ENCODE measurements around the gene B4GALT2. TPM values are rescaled to one million over a fixed set of nuclear protein-coding genes. Genes with fewer than 3 reads are reported as not detected.

B4GALT2 gene
- total and polyA plus RNA-seq, 2 of the 8 experiments (the other 6 are each of a cell fraction or from before 2014, with no cell fraction given) = 56.5 to 121 TPM

DNA sequence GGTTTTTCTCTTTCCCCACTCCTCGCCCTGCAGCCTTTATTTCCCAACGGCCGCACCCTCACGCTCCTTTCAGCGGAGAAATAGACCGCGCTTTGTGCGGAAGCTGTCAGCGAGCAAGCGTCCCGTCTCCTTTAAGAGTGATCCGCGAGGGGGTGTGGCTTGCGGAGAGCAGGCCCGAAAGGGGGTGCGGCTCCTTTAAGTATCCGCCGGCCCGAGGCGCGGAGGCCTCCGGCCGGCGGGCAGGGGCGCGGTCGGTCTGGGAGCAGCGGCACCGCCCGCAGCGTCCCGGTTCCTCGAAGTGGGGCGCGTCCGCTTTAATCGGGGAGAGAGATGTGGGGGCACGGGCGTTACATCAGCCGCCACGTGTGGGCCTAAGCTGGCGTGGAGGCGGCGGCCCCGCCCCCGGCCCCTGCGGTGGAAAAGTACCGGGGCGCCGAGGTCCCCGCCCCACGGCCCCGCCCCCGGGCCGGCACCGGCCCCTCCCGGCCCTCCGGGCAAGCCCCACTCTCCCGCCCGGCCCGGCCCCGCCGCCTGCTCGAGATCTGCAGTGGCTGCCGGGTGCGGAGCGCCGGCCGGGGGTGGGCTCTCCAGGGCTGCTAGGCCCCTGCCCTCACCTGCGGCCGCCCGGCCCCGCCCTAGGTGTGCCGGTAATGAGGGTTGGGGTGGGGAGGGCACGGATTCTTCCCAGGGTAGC, 51.0 kb downstream of the B4GALT2 start (continued):
- TF ChIP-seq SP4 (IDR thresholded peaks at IDR 0.05; ENCODE audit: low read length) = no peak
- TF ChIP-seq TBP (IDR thresholded peaks at IDR 0.05; ENCODE audit: low read depth, low read length) = 0 out of 2 replicates have a peak, but pooled peaks have one; percentile 36
- 0 out of 4 replicates have a peak, but pooled peaks have one; percentile 11 to 73 for TF ChIP-seq HDAC2 (IDR thresholded peaks at IDR 0.05; ENCODE audit: borderline replicate concordance in 1 of 2, low read depth in 2 of 2, low read length in 2 of 2)
- peak; percentile 54; the same call in 1 of the 2 replicates for TF ChIP-seq CREB1 (IDR thresholded peaks at IDR 0.05)
- TF ChIP-seq CEBPB (IDR thresholded peaks at IDR 0.05; ENCODE audit: low read depth, low read length) = no peak
- TF ChIP-seq EP300 (IDR thresholded peaks at IDR 0.05; ENCODE audit: borderline replicate concordance in 1 of 2, low read depth in 2 of 2, low read length in 2 of 2) = peak in 1 of 2 experiments; percentile 3; a peak in 1 of 3 replicates
- 0 out of 2 replicates have a peak, but pooled peaks have one; percentile 15 for TF ChIP-seq GABPA (IDR thresholded peaks at IDR 0.05; ENCODE audit: borderline replicate concordance, insufficient read depth, low read length)
- TF ChIP-seq CHD2 (IDR thresholded peaks at IDR 0.05; ENCODE audit: low read length) = peak; percentile 65; the same call in 1 of the 2 replicates
- TF ChIP-seq, protein P1, sequence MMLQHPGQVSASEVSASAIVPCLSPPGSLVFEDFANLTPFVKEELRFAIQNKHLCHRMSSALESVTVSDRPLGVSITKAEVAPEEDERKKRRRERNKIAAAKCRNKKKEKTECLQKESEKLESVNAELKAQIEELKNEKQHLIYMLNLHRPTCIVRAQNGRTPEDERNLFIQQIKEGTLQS (IDR thresholded peaks at IDR 0.05; ENCODE audit: insufficient read depth, low read depth, low read length) = no peak
- 0 out of 2 replicates have a peak, but pooled peaks have one; percentile 6 for TF ChIP-seq YY1 (IDR thresholded peaks at IDR 0.05; ENCODE audit: low read depth, low read length)

Data from H1 (cell line).